Measurements from ENCODE around the gene CDKN1A.
A peak's percentile ranks its signal among the peaks of the same experiment; 100 is the strongest.

Gene CDKN1A

DNA sequence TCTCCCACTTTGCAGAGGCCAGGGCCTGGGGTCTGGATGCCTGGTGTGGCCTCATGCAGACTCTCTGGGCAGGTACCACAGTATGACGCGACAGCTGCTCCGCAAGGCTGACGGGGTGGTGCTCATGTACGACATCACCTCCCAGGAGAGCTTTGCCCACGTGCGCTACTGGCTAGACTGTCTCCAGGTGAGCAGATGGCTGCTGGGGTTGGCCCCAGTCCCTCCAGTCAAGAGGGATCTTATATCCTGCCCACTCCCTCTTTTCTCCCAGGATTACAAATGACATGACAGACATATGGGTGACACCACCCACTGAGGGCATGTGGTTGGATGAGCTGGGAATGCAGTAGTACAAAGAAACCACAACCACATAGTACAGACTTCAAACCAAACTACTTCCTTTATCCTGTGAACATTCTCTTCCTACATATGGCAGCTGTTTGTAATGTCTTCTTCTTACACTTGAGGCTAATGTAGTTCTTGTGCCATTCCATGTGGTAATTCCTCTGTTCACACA is 49.0 kb downstream of the CDKN1A start:
- H3K27ac ChIP-seq (ENCODE audit: low read depth, low read length), result no peak overlapping the region
- H3K4ac ChIP-seq (ENCODE audit: low read depth, low read length), result no peak overlapping the region
- no CpG with 5 or more reads among the region's 7 CpGs for WGBS (ENCODE audit: extremely low coverage, insufficient coverage, low lambda C conversion rate)
- H3K4me3 ChIP-seq (ENCODE audit: low read length), result no peak overlapping the region
- H4K8ac ChIP-seq (ENCODE audit: low read depth, low read length), result no peak overlapping the region
- no peak overlapping the region for H3K4me2 ChIP-seq (ENCODE audit: low read length)
- no peak overlapping the region for H3K18ac ChIP-seq (ENCODE audit: low read length)
- H3K23ac ChIP-seq (ENCODE audit: low read length), result no peak overlapping the region
- no peaks in the 10 kb centered on the region for H3K4me1 ChIP-seq (ENCODE audit: control insufficient read depth, low read depth, low read length)
- H3K56ac ChIP-seq (ENCODE audit: low read length), result no peak overlapping the region
- H2BK120ac ChIP-seq (ENCODE audit: low read depth, low read length), result no peak overlapping the region
- no peaks in the 10 kb centered on the region for H3K36me3 ChIP-seq (ENCODE audit: control insufficient read depth, insufficient read depth, low read length)
- H2AK5ac ChIP-seq (ENCODE audit: low read length), result no peak overlapping the region
- H3K79me2 ChIP-seq (ENCODE audit: control insufficient read depth, insufficient read depth, low read length), result no peaks in the 10 kb centered on the region
- no peak overlapping the region for H2BK15ac ChIP-seq (replicated peaks; ENCODE audit: low read depth)
- no peak overlapping the region for H3K9ac ChIP-seq (ENCODE audit: low read length)
- H3K27me3 ChIP-seq (ENCODE audit: insufficient read depth, low read length, poor library complexity), result no peaks in the 10 kb centered on the region
- no peaks in the 10 kb centered on the region for H3K79me1 ChIP-seq (ENCODE audit: low read length)
- DNase-seq, result no peak
- H2BK5ac ChIP-seq (ENCODE audit: low read length), result no peak overlapping the region
- H4K5ac ChIP-seq (ENCODE audit: low read length), result no peak overlapping the region

GRCh38 chr6:36728289-36729160 is 50.0 kb downstream of the CDKN1A start:
- no CpG with 5 or more reads among the region's 11 CpGs for WGBS (ENCODE audit: extremely low coverage, insufficient coverage, low lambda C conversion rate)
- H3K9ac ChIP-seq (ENCODE audit: low read length), result no peak overlapping the region
- no peak for DNase-seq

GRCh38 chr6:36729161-36729524 is 50.6 kb downstream of the CDKN1A start:
- H3K79me1 ChIP-seq (ENCODE audit: low read length), result no peaks in the 10 kb centered on the region
- H3K79me2 ChIP-seq (ENCODE audit: control insufficient read depth, insufficient read depth, low read length), result no peaks in the 10 kb centered on the region
- no peak overlapping the region for H3K4me2 ChIP-seq (ENCODE audit: low read length)
- H4K8ac ChIP-seq (ENCODE audit: low read depth, low read length), result no peak overlapping the region
- no peak overlapping the region for H4K5ac ChIP-seq (ENCODE audit: low read length)
- H3K4me1 ChIP-seq (ENCODE audit: control insufficient read depth, low read depth, low read length), result no peaks in the 10 kb centered on the region
- no peak overlapping the region for H2AK5ac ChIP-seq (ENCODE audit: low read length)
- H2BK15ac ChIP-seq (replicated peaks; ENCODE audit: low read depth), result no peak overlapping the region
- H3K4me3 ChIP-seq (ENCODE audit: low read length), result no peak overlapping the region
- H3K27ac ChIP-seq (ENCODE audit: low read depth, low read length), result no peak overlapping the region
- H3K18ac ChIP-seq (ENCODE audit: low read length), result no peak overlapping the region
- H3K56ac ChIP-seq (ENCODE audit: low read length), result no peak overlapping the region
- no peak overlapping the region for H3K4ac ChIP-seq (ENCODE audit: low read depth, low read length)
- no peak for DNase-seq
- H2BK120ac ChIP-seq (ENCODE audit: low read depth, low read length), result no peak overlapping the region
- WGBS (ENCODE audit: extremely low coverage, insufficient coverage, low lambda C conversion rate), result no CpG with 5 or more reads among the region's 3 CpGs
- H2BK5ac ChIP-seq (ENCODE audit: low read length), result no peak overlapping the region
- no peak overlapping the region for H3K9ac ChIP-seq (ENCODE audit: low read length)
- H3K36me3 ChIP-seq (ENCODE audit: control insufficient read depth, insufficient read depth, low read length), result no peaks in the 10 kb centered on the region
- H3K23ac ChIP-seq (ENCODE audit: low read length), result no peak overlapping the region
- H3K27me3 ChIP-seq (ENCODE audit: insufficient read depth, low read length, poor library complexity), result no peaks in the 10 kb centered on the region

More at GRCh38 chr6:36728289-36729160, 50.0 kb downstream of the CDKN1A start:
- H3K27ac ChIP-seq (ENCODE audit: low read depth, low read length), result no peak overlapping the region
- no peak overlapping the region for H3K4ac ChIP-seq (ENCODE audit: low read depth, low read length)
- no peak overlapping the region for H3K56ac ChIP-seq (ENCODE audit: low read length)
- no peaks in the 10 kb centered on the region for H3K27me3 ChIP-seq (ENCODE audit: insufficient read depth, low read length, poor library complexity)
- no peak overlapping the region for H3K4me3 ChIP-seq (ENCODE audit: low read length)
- no peaks in the 10 kb centered on the region for H3K79me1 ChIP-seq (ENCODE audit: low read length)
- H4K5ac ChIP-seq (ENCODE audit: low read length), result no peak overlapping the region
- no peak overlapping the region for H2BK15ac ChIP-seq (replicated peaks; ENCODE audit: low read depth)
- no peaks in the 10 kb centered on the region for H3K36me3 ChIP-seq (ENCODE audit: control insufficient read depth, insufficient read depth, low read length)
- no peak overlapping the region for H4K8ac ChIP-seq (ENCODE audit: low read depth, low read length)
- no peak overlapping the region for H2BK5ac ChIP-seq (ENCODE audit: low read length)
- H3K79me2 ChIP-seq (ENCODE audit: control insufficient read depth, insufficient read depth, low read length), result no peaks in the 10 kb centered on the region
- no peaks in the 10 kb centered on the region for H3K4me1 ChIP-seq (ENCODE audit: control insufficient read depth, low read depth, low read length)
- no peak overlapping the region for H2AK5ac ChIP-seq (ENCODE audit: low read length)
- H3K4me2 ChIP-seq (ENCODE audit: low read length), result no peak overlapping the region
- H3K23ac ChIP-seq (ENCODE audit: low read length), result no peak overlapping the region
- H3K18ac ChIP-seq (ENCODE audit: low read length), result no peak overlapping the region
- no peak overlapping the region for H2BK120ac ChIP-seq (ENCODE audit: low read depth, low read length)

- DNase-seq, result no peak
- no peak overlapping the region for H2BK5ac ChIP-seq (ENCODE audit: low read length)
- no peak overlapping the region for H3K9ac ChIP-seq (ENCODE audit: low read length)
- no peak overlapping the region for H2BK120ac ChIP-seq (ENCODE audit: low read depth, low read length)
- no peak overlapping the region for H2AK5ac ChIP-seq (ENCODE audit: low read length)
- no peak overlapping the region for H4K8ac ChIP-seq (ENCODE audit: low read depth, low read length)
- no peak overlapping the region for H3K18ac ChIP-seq (ENCODE audit: low read length)
- H3K56ac ChIP-seq (ENCODE audit: low read length), result no peak overlapping the region
- H3K79me2 ChIP-seq (ENCODE audit: control insufficient read depth, insufficient read depth, low read length), result no peaks in the 10 kb centered on the region
- H3K4me1 ChIP-seq (ENCODE audit: control insufficient read depth, low read depth, low read length), result no peaks in the 10 kb centered on the region
- H4K5ac ChIP-seq (ENCODE audit: low read length), result no peak overlapping the region
- WGBS (ENCODE audit: extremely low coverage, insufficient coverage, low lambda C conversion rate), result no CpG with 5 or more reads among the region's 15 CpGs
- no peaks in the 10 kb centered on the region for H3K27me3 ChIP-seq (ENCODE audit: insufficient read depth, low read length, poor library complexity)
- H2BK15ac ChIP-seq (replicated peaks; ENCODE audit: low read depth), result no peak overlapping the region
- H3K79me1 ChIP-seq (ENCODE audit: low read length), result no peaks in the 10 kb centered on the region
- no peak overlapping the region for H3K4me3 ChIP-seq (ENCODE audit: low read length)
- no peak overlapping the region for H3K23ac ChIP-seq (ENCODE audit: low read length)
- H3K4ac ChIP-seq (ENCODE audit: low read depth, low read length), result no peak overlapping the region
- no peak overlapping the region for H3K27ac ChIP-seq (ENCODE audit: low read depth, low read length)
- H3K4me2 ChIP-seq (ENCODE audit: low read length), result no peak overlapping the region
- H3K36me3 ChIP-seq (ENCODE audit: control insufficient read depth, insufficient read depth, low read length), result no peaks in the 10 kb centered on the region
Measured at GRCh38 chr6:36730424-36731380, 52.2 kb downstream of the CDKN1A start.

GRCh38 chr6:36731622-36732310 is 53.3 kb downstream of the CDKN1A start:
- DNase-seq, result peak; percentile 31
- no peaks in the 10 kb centered on the region for H3K27me3 ChIP-seq (ENCODE audit: insufficient read depth, low read length, poor library complexity)
- no peak overlapping the region for H3K4me3 ChIP-seq (ENCODE audit: low read length)
- no peak overlapping the region for H2AK5ac ChIP-seq (ENCODE audit: low read length)
- H3K23ac ChIP-seq (ENCODE audit: low read length), result no peak overlapping the region
- H3K79me1 ChIP-seq (ENCODE audit: low read length), result no peaks in the 10 kb centered on the region
- no peak overlapping the region for H3K4me2 ChIP-seq (ENCODE audit: low read length)
- H3K9ac ChIP-seq (ENCODE audit: low read length), result no peak overlapping the region
- H3K79me2 ChIP-seq (ENCODE audit: control insufficient read depth, insufficient read depth, low read length), result no peaks in the 10 kb centered on the region
- no peak overlapping the region for H3K56ac ChIP-seq (ENCODE audit: low read length)
- no peak overlapping the region for H2BK120ac ChIP-seq (ENCODE audit: low read depth, low read length)
- no peak overlapping the region for H4K8ac ChIP-seq (ENCODE audit: low read depth, low read length)
- no peaks in the 10 kb centered on the region for H3K4me1 ChIP-seq (ENCODE audit: control insufficient read depth, low read depth, low read length)
- no peak overlapping the region for H4K5ac ChIP-seq (ENCODE audit: low read length)
- no peak overlapping the region for H3K4ac ChIP-seq (ENCODE audit: low read depth, low read length)
- H2BK5ac ChIP-seq (ENCODE audit: low read length), result no peak overlapping the region
- no peak overlapping the region for H2BK15ac ChIP-seq (replicated peaks; ENCODE audit: low read depth)
- no peak overlapping the region for H3K27ac ChIP-seq (ENCODE audit: low read depth, low read length)
- H3K18ac ChIP-seq (ENCODE audit: low read length), result no peak overlapping the region
- WGBS (ENCODE audit: extremely low coverage, insufficient coverage, low lambda C conversion rate), result no CpG with 5 or more reads among the region's 12 CpGs
- H3K36me3 ChIP-seq (ENCODE audit: control insufficient read depth, insufficient read depth, low read length), result no peaks in the 10 kb centered on the region

Data from mesendoderm (in vitro differentiated cells).